GM19328 (cell line): ENCODE measurements around the gene HMGCL.
A peak's percentile ranks its signal among the peaks of the same experiment; 100 is the strongest.
"Not testable (repeated sequence)": the region's sequence is repeated elsewhere in the genome, so short reads cannot be mapped to it uniquely, and the experiment has no call there.

Source experiments
- ATAC-seq: cut with Tn5 transposase; IDR thresholded peaks from one replicate; pipeline ENCODE4 v1.9.1; 2021; ENCODE audit warnings: mild to moderate bottlenecking, moderate library complexity; ENCODE audit not compliant: unreplicated experiment

The HMGCL gene

DNA sequence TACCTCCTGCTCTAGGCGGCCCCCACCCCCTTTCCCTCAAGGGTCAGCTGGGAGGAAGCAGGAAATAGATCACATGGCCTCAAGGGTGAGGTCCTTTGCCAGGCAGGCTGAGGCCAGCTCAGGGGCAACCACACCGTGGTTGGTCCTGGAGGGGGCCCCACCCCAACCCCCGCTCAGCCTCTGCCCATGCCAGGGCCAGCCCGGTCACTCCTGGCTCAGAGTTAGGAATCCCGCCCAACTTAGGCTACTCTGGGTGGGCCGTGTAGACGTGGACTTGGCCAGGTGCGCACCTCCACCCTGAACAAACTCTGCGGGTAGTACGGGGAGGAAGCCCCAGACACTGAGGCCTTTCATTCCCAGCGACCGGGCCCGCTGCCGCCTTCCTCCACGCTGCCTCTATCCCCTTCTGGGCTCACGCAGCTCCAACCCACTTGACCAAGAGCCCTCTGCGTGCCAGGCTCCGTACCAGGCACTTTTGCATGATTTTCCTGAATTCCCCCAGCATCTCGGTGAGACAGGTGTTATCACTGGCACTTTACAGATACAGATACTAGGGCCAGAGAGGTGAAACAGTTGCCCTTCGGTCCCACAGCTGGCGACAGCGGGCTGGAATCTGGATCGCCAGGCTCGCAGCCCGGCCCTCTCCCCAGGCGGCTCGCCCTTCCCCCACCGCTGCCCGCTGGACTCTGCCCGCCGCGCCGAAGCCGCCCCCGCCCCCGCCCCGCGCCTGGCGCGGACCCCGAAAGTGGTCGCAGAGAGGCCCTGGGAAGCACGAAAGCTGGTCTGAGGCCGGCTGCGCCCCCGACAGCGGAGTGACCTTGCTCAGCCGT is 25.4 kb downstream of the HMGCL start:
- ATAC-seq: no peak

DNA sequence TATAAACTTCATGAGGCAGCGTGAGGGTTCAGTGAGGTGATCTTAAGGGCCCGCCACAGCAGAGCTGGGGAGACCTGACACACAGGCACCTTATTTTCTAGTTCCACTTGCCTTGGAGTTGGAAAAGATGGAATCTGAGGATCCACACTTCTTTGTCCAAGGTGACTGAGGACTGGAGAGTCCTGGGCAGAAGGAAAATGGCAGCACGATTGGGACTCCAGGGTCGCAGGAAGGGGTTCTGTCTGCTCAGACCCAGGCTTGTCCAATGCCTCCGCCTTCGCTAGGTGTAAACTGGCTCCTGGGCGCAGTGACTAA is 26.0 kb downstream of the HMGCL start:
- ATAC-seq: no peak

DNA sequence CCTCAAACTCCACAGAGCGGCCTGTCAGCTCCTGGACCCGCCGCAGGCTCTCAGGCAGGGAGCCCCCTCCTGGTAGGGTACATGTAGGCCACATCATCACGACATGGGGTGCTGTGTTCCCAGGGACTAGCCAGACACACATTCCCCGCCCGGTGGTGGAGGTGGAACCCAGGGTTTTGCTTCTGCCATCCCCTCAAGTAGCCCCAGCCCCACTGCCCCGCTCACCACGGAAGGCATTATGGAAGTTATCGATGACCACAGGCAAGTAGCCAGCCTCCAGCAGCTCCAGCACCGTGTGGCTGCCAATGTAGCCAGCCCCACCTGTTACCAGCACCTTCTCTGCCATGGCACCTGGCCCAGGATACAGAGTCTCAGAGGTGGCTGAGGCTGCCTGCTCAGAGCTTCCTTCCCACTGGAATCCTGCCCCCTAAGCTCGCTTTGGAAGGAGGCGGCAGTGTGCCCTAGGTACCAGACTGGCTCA is 26.5 kb downstream of the HMGCL start:
- no peak for ATAC-seq

DNA sequence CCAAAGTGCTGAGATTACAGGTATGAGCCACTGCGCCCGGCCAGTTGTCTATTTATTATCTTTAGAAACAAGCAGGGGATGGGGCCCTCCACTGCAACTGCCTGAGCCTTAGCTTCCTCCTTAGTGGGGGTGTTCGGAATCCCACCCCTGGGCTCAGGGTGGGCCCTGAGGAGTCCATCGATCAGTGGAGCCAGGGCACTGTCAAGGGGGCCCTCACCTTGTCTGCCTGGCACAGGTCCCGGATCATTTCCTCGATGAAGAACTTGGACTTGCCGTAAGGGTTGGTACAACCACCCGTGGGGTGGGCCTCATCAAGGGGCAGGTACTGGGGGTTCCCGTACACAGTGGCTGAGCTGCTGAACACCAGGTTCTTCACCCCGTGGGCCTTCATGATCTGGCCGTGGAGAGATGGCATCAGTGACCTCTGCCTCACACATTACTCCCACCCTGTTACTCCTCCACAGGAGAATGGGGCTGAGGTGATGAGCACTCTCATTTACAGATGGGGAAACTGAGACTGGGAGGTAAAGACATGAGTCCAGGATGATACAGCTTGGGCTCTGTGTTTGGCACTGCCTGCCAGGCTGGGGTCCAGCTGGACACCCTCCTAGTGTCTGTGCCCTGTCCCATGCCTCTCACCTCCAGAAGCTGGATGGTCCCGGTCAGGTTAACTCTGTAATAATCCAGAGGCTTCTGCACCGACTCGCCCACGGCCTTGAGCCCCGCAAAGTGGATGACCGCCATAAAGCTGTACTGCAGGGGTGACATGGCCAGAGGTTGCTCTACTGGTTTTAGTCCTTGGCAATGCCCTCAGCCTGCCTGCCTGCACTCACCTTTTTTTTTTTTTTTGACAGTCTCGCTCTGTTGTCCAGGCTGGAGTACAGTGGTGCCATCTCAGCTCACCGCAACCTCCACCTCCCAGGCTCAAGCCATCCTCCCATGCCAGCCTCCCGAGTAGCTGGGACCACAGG is 27.5 kb downstream of the HMGCL start:
- ATAC-seq: no peak

DNA sequence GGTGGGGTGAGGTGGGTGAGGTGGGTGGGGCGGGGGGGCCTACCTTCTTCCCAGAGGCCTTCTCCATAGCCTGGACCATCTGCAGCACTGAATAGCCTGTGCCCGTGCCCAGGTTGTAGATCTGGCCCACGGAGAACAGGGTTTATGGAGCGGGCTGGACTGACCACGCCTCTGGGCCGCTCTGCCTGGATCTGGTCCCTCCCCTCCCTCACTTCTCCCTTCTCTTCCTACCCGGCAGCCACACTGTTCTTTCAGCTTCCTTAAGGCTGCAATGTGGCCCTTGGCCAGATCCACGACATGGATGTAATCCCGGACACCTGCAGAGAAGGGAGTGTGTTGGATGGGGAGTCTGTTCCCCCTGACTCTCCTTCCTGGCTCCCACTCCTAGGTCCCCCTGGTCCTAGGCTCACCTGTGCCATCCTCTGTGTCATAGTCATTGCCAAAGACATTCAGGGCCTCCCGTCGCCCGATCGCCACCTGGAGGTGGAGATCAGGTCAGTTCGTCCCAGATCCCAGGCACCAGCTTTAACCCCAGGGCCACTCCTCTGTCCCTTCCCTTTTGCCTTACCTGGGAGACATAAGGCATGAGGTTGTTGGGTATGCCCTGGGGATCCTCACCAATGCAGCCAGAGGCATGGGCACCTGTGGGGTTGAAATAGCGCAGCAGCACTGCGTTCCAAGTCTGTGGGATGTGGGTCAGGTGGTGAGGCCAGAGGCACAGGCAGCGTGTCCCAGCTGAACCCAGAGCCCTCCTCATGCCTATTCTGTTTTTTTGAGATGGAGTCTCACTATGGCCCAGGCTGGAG is 28.6 kb downstream of the HMGCL start:
- ATAC-seq: no peak

DNA sequence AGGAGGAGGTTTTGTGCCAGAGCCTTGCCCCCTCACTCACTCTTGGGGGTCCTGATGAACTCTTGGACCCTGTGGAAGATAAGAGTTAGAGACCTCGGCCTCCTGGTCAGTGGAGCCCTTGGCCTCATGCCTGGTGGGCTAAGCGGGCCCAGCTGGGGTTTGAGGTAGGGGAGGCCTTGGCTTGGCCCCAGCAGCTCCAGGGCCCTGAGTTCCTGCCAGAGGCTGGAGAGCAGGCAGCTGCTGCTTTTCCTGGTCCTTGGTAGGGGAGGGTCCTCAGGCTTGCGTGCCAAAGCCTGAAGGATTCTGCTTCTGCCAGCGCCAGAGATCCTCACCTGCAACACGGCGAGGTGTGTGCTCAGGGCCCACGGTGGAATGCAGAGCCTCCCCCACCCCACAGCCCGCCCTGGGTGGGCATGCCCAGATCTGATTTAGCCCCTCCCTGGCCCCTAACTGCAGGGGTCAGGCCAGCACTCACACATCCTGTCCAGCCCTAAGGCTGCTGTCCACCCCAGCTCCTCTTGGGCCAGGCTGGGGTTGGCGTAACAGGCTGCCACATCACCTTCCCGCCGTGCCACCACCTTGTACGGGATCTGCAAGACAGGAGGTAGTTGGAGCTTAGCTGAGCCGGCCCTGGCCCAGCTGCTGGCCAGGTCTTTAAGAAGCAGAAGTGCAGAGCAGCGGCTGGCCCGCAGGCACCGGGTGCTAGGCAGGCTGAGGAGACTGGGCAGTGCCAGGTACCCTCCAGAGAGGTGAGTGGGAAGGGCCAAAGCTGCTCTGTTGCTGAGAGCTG is 29.4 kb downstream of the HMGCL start:
- no peak for ATAC-seq

DNA sequence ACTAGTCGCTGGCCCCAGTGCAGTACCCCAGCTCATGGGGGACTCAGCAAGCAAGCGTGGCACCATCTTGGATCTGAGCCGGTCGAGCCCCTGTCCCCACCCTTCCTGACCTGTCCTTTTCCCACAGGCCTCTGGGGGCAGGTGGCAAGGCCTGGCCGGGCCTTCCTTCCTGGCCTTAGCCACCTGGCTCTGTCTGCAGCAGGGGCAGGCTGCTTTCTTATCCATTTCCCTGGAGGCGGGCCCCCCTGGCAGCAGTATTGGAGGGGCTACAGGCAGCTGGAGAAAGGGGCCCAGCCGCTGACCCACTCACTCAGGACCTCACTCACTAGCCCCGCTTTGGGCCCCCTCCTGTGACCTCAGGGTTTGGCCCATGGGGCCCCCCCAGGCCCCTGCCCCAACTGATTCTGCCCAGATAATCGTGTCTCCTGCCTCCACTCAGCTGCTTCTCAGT is 30.5 kb downstream of the HMGCL start:
- ATAC-seq: not testable (repeated sequence)

DNA sequence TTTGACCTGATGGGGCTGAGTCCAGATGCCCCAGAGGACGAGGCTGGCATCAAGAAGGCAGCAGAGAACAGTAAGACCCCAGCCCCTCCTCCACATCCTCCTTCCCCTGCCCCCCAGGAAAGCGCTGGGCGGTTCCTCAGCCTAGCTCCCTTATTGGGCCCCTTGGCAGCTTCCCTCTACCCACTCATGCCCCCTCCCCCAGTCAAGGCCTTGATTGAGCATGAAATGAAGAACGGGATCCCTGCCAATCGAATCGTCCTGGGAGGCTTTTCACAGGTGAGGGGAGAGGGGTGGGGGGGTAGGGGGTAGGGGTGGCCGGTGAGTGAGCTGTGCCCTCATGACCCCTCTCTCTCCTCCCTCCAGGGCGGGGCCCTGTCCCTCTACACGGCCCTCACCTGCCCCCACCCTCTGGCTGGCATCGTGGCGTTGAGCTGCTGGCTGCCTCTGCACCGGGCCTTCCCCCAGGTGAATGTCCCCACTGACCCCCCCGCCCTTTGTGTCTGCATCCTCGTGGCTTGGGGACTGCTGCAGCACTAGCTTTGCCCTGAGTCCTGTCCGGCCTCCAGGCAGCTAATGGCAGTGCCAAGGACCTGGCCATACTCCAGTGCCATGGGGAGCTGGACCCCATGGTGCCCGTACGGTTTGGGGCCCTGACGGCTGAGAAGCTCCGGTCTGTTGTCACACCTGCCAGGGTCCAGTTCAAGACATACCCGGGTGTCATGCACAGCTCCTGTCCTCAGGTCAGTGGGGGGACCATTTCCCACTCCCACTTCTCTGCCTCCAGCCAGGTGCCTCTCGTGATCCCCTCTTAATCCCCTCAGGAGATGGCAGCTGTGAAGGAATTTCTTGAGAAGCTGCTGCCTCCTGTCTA is 31.1 kb downstream of the HMGCL start:
- ATAC-seq: no peak

DNA sequence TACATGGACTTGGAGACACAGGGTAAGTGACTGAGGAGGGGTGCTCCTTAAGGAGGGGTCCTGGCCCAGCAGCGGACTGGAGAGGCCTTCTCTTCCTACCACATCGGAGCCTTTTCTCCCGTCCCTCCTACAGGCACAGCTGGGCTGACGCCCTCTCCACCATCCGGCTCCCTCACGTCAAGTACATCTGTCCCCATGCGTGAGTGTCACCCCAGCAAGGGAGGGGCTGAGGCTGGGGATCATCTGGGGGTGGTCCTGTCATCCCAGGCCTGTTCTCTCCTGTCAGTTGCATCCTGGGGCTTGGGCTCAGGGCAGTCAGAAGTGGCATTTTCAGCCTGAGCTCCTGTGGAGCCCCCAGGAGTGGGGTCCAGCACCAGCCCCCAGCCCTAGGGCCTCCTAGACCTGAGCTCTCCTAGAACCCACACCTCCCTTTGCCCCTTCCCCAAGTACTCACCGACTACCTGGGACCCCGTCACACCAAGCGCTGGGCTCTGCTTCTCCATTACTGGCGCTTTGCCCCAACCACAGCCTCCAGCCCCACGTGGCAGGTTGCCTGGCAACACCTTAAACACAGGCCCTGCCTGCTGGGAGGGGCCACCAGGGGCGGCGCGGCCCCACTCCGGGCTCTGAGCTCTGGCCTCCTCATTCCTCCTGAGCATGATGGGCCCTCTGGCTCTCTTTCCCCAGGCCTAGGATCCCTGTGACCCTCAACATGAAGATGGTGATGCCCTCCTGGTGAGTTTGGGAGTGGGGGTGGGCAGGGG is 32.0 kb downstream of the HMGCL start:
- ATAC-seq: no peak

DNA sequence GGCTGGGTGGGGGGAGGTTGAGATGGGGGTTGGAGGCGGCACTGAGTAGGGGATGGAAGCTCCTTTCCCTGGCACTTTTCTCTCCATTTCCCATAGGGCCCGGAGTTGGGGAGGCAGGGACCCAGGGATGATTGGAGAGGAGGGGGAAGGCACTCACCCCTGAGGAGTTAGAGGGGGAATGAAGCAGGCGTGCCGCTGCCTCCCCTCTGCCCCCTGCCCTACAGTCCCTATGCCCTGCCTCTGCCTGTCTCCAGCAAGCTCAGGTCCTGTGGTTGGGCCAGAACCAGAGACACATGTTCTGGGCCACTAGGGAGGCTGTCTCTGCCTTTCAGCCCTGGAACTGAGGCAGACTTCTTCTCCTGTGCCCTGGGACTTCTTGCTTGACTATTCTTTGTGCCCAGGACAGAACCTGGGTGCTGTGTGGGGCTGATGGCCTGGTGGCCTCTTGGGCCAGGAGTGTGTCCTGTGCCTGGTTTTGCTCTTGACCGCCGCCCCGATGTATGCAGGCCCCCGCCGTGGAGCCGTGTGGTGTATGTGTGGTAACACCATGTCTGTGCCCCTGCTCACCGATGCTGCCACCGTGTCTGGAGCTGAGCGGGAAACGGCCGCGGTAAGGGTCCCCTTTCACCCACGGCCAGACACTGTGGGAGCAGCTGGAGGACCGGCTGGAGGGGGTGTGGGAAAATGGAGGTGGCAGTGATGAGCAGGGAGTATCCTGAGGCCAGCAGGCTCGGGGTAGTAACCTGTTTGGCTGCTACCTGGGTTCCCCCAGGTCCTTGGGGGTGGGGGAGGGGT is 32.9 kb downstream of the HMGCL start:
- no peak for ATAC-seq

DNA sequence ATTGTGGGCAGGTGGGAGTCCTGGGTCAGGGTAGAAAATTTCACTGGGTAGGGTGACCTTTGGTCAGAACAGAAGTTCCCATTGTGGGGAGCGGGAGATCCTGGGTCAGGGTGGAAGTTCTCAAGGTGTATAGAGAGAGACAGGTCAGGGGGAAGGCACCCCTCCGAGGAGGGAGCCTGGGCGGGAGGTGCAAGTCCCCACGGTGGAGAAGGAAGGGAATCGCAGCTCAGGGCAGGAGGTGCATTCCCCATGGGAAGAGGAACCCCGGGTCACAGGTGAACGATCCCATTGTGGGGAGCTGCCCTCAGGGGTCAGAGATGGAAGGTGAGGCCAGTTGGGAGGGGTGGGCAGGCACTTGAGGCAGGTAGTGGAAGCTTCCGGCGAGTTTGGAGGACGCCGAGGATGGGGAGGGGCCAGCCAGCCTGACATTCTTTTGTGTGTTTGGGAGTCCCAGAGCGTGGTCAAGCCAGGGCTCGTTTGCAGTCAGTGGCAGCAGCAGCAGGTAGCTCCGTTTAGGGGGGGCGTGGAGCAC is 33.6 kb downstream of the HMGCL start:
- ATAC-seq: no peak

DNA sequence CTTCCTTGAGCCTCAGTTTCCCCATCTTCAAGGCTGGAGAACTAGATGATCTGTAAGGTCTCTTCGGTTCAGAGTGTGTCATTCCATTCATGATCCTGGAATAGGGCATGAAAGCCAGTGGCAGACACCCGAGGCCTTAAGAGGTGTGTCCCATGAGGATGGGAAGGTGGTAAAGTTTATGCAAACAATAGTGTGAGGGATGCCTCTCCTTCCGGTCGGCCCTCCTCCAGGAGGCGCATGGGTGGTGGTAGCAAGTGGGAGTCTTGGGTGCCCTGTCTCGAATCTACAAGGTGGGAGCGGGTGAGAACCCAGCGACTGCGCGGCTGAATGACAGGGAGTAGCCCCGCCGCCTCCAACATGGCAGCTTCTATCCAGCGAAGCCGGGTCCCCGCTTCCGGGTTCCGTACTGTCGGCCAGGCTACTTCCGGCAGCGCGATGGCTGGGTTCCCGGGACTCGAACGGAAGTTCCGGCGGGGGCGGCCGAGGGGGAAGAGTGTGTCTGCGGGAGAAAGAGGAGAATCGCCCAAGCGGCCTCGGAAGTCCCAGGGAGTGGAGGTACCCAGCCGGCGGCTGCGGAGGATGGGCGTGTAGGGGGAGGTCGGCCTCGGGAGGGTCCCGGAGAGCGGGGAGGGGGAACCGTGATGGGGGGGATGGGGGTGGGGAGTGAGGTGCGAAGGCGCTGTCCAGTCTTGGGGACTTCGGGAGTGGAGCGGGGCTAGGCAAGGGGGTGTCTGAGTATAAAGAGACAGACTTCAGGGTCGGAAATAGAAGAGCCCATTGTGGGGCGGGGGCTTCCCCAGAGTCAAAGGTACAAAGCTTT is 34.3 kb downstream of the HMGCL start, which contains the start of gene LYPLA2:
Gene LYPLA2 (plus strand): TSS at position 450 of the 820 bp plus-strand sequence. CDS start 1,538 bp downstream, outside the sequence.
- peak; percentile 71 for ATAC-seq

DNA sequence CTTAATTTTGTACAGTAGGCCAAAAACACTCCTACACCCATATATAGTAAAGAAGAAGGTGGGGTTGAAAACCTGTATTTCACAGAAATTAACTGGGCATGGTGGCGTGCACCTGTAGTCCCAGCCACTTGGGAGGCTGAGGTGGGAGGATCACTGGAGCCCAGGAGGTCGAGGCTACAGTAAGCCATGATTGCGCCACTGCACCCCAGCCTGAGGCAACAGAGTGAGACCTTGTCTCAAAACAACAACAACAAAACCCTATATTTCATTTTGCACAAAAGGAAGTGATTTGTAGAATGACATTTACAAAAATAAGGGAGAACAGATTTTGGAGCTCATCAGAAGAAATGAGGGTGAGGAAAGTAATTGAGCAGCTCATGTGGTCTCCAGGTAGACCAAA is 36.5 kb downstream of the HMGCL start:
- ATAC-seq: no peak

DNA sequence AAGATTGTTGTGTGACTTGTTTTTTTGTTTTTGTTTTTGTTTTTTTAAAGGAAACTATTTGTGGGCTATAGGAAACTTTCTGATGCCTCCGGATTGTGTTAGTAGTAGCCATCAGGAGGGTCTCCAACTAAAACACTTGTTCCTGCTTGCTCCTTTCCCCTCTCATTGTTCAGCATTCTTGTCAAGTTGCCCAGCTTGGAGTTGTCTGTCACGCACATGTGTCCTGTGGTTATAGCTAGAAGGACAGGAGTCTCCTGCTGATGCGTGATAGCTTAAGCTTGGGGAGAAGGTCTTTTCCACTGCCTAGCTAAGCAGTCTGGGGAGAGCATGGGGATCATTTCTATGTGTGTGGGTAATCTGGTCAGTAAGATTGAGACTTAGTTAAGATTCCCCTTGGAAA is 37.5 kb downstream of the HMGCL start:
- no peak for ATAC-seq

DNA sequence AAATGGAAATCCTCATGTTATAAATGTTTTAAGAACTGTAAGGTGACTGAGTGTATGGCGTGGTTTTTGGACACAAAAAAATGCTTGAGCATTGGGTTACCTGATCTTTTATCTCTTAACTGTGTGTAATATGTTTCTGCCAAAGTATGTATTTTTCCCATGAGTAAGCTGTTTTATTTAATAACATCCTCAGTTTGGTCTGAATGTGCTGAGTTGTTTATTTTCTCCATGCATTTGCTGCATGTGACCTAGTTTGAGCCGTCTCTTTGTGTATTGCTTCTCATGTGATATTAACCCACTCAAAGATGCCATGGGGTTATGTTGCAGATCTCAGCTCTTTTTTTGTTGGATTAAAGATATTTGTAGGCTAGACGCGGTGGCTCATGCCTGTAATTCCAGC is 40.4 kb downstream of the HMGCL start:
- ATAC-seq: no peak

DNA sequence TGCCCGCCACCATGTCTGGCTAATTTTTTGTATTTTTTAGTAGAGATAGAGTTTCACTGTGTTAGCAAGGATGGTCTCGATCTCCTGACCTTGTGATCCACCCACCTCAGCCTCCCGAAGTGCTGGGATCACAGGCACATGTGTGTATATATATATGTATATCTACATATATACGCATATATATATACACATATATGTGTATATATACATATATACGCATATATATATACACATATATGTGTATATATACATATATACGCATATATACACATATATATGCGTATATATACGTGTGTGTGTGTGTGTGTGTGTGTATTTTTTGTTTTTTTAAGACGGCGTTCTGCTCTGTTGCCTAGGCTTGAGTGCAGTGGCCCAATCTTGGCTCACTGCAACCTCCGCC is 42.1 kb downstream of the HMGCL start:
- not testable (repeated sequence) for ATAC-seq
